ENCODE data around the gene KIF2B. TPM values are rescaled to one million over a fixed set of nuclear protein-coding genes. Genes with fewer than 3 reads are reported as not detected.
"Not testable (repeated sequence)": the region's sequence is repeated elsewhere in the genome, so short reads cannot be mapped to it uniquely, and the experiment has no call there.

Gene KIF2B
- total RNA-seq, 4 donors from 2014 or later = not detected

DNA sequence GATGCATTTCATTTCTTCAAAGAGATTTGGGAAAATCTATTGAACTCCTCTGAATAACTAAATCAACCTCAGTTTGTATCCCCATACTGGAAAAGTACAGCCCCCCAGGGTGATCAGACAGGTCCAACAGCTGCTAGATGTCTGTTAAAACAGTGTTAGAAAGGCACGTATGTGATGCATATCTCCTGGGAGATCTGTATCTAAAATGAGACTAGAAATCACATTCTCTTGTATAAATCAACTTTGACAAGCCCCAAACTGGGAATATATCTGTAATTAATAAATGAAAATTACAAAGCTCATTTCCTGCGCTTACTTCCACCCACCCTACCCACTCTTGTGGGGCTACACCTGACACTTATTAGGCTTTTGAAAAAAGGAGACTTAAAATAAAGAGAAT, 3.8 kb upstream of the KIF2B start:
- H3K4me3 ChIP-seq = no peak overlapping the region
- TF ChIP-seq POLR2A (IDR thresholded peaks at IDR 0.05) (no peak), EP300 (IDR thresholded peaks at IDR 0.05; ENCODE audit: low read depth) (no peak), POLR2AphosphoS5 (IDR thresholded peaks at IDR 0.05) (no peak)
- TF ChIP-seq, protein P1, sequence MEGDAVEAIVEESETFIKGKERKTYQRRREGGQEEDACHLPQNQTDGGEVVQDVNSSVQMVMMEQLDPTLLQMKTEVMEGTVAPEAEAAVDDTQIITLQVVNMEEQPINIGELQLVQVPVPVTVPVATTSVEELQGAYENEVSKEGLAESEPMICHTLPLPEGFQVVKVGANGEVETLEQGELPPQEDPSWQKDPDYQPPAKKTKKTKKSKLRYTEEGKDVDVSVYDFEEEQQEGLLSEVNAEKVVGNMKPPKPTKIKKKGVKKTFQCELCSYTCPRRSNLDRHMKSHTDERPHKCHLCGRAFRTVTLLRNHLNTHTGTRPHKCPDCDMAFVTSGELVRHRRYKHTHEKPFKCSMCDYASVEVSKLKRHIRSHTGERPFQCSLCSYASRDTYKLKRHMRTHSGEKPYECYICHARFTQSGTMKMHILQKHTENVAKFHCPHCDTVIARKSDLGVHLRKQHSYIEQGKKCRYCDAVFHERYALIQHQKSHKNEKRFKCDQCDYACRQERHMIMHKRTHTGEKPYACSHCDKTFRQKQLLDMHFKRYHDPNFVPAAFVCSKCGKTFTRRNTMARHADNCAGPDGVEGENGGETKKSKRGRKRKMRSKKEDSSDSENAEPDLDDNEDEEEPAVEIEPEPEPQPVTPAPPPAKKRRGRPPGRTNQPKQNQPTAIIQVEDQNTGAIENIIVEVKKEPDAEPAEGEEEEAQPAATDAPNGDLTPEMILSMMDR (IDR thresholded peaks at IDR 0.05) = no peak
- H3K36me3 ChIP-seq = no peaks in the 10 kb centered on the region
- DNase-seq = no peak
- H3K9me3 ChIP-seq = no peaks in the 10 kb centered on the region
- in situ Hi-C loops (cut with MboI; ENCODE audit: low pct_ligation_motif_present in 1 of 4, low pct_unique_long_range_greater_than_20kb in 1 of 4, low sequenced_read_pairs in 3 of 4) (loop anchor here in 1 of 4 donors (25.0 kb wide), 1 partner anchor 107 kb away; no protein-coding TSS in a partner anchor), intact Hi-C loops (cut with DNase I; ENCODE audit: low total_unique reads) (no loop called here)
- no peaks in the 10 kb centered on the region for H3K27me3 ChIP-seq
- 59 to 67% methylated on average over 2 of the region's 2 CpGs for WGBS, 2 donors (ENCODE audit: low coverage in 1 of 2)
- no peak overlapping the region for H3K27ac ChIP-seq
- H3K4me1 ChIP-seq = no peaks in the 10 kb centered on the region

GRCh38 chr17:53819956-53820355, 2.8 kb upstream of the KIF2B start:
- Histone ChIP-seq H3K27ac (no peak overlapping the region), H3K4me1 (no peaks in the 10 kb centered on the region), H3K27me3 (no peaks in the 10 kb centered on the region), H3K4me3 (no peak overlapping the region), H3K9me3 (no peaks in the 10 kb centered on the region), H3K36me3 (no peaks in the 10 kb centered on the region)
- no peak for DNase-seq
- 50 to 74% methylated on average over 1 of the region's 1 CpG for WGBS, 2 donors (ENCODE audit: low coverage in 1 of 2)
- in situ Hi-C loops (cut with MboI; ENCODE audit: low pct_ligation_motif_present in 1 of 4, low pct_unique_long_range_greater_than_20kb in 1 of 4, low sequenced_read_pairs in 3 of 4) = loop anchor here in 1 of 4 donors (25.0 kb wide), 1 partner anchor 108 kb away; no protein-coding TSS in a partner anchor
- TF ChIP-seq, protein P1 (IDR thresholded peaks at IDR 0.05) = no peak
- TF ChIP-seq POLR2AphosphoS5 (IDR thresholded peaks at IDR 0.05) (no peak), POLR2A (IDR thresholded peaks at IDR 0.05) (no peak), EP300 (IDR thresholded peaks at IDR 0.05; ENCODE audit: low read depth) (no peak)
- intact Hi-C loops (cut with DNase I; ENCODE audit: low total_unique reads) = no loop called here

- TF ChIP-seq, protein P1 (IDR thresholded peaks at IDR 0.05) = no peak
- TF ChIP-seq EP300 (IDR thresholded peaks at IDR 0.05; ENCODE audit: low read depth) (no peak), POLR2A (IDR thresholded peaks at IDR 0.05) (no peak), POLR2AphosphoS5 (IDR thresholded peaks at IDR 0.05) (no peak)
- WGBS, 2 donors (ENCODE audit: low coverage in 1 of 2) = 93 to 100% methylated on average over 1 to 32 of the region's 32 CpGs
Observed at GRCh38 chr17:53823341-53824050, 769 bp downstream of the KIF2B start.

GRCh38 chr17:53834771-53835170, 12.0 kb downstream of the KIF2B start:
- intact Hi-C loops (cut with DNase I; ENCODE audit: low total_unique reads); DNase-seq; H3K27ac ChIP-seq; H3K27me3 ChIP-seq; H3K9me3 ChIP-seq; H3K36me3 ChIP-seq; H3K4me3 ChIP-seq; H3K4me1 ChIP-seq: not testable (repeated sequence)
- WGBS, 2 donors (ENCODE audit: low coverage in 1 of 2) = 56 to 79% methylated on average over 5 to 8 of the region's 8 CpGs
- in situ Hi-C loops (cut with MboI; ENCODE audit: low pct_ligation_motif_present in 1 of 4, low pct_unique_long_range_greater_than_20kb in 1 of 4, low sequenced_read_pairs in 3 of 4) = loop anchor here in 1 of 4 donors (25.0 kb wide), 1 partner anchor 572 kb away; no protein-coding TSS in a partner anchor

More at GRCh38 chr17:53823341-53824050, 769 bp downstream of the KIF2B start:
- Histone ChIP-seq H3K4me3 (no peak overlapping the region), H3K27me3 (no peaks in the 10 kb centered on the region), H3K27ac (no peak overlapping the region), H3K4me1 (no peaks in the 10 kb centered on the region), H3K36me3 (no peaks in the 10 kb centered on the region), H3K9me3 (no peaks in the 10 kb centered on the region)
- in situ Hi-C loops (cut with MboI; ENCODE audit: low pct_ligation_motif_present in 1 of 4, low pct_unique_long_range_greater_than_20kb in 1 of 4, low sequenced_read_pairs in 3 of 4) (loop anchor here in 1 of 4 donors (25.0 kb wide), 1 partner anchor 111 kb away; no protein-coding TSS in a partner anchor), intact Hi-C loops (cut with DNase I; ENCODE audit: low total_unique reads) (no loop called here)
- no peak for DNase-seq

Data from transverse colon (tissue), 4 donors.